Measurements from ENCODE around the gene CLEC2B.

The CLEC2B gene

GRCh38 chr12:9868311-9868801 lies 798 bp downstream of the CLEC2B start:
- peak; percentile 30 for DNase-seq

GRCh38 chr12:9867531-9867930 lies 1.6 kb downstream of the CLEC2B start:
- peak; percentile 22 for DNase-seq

- DNase-seq = no peak
Observed at GRCh38 chr12:9866860-9867269, 2.3 kb downstream of the CLEC2B start.

- no peak for DNase-seq
Observed at GRCh38 chr12:9864913-9865675, 4.1 kb downstream of the CLEC2B start.

- DNase-seq = no peak
Observed at GRCh38 chr12:9858135-9858534, 11.0 kb downstream of the CLEC2B start.

- DNase-seq = no peak
Observed at GRCh38 chr12:9856894-9857293, 12.3 kb downstream of the CLEC2B start.

- DNase-seq = no peak
Observed at GRCh38 chr12:9856151-9856550, 13.0 kb downstream of the CLEC2B start.

GRCh38 chr12:9851927-9852326 lies 17.2 kb downstream of the CLEC2B start:
- peak; percentile 25 for DNase-seq

- DNase-seq = no peak
Observed at GRCh38 chr12:9851050-9851449, 18.1 kb downstream of the CLEC2B start.

- DNase-seq = no peak
Observed at GRCh38 chr12:9848899-9849298, 20.3 kb downstream of the CLEC2B start.

- peak; percentile 47 for DNase-seq
Observed at GRCh38 chr12:9843407-9843806, 25.7 kb downstream of the CLEC2B start.

- no peak for DNase-seq
Observed at GRCh38 chr12:9831720-9832119, 37.4 kb downstream of the CLEC2B start.

GRCh38 chr12:9829982-9830381 lies 39.2 kb downstream of the CLEC2B start:
- DNase-seq = no peak

- DNase-seq = no peak
Observed at GRCh38 chr12:9829483-9829882, 39.7 kb downstream of the CLEC2B start.

- no peak for DNase-seq
Observed at GRCh38 chr12:9827209-9827888, 41.8 kb downstream of the CLEC2B start, which contains the start of gene KLRF1. Gene KLRF1 (plus strand): TSS chr12:9827481. CDS start chr12:9827545, 64 bp downstream.

- no peak for DNase-seq
Observed at GRCh38 chr12:9820281-9820930, 48.7 kb downstream of the CLEC2B start.

GRCh38 chr12:9813821-9814798 lies 55.0 kb downstream of the CLEC2B start:
- DNase-seq = peak; percentile 38

GRCh38 chr12:9811621-9812020 lies 57.5 kb downstream of the CLEC2B start:
- no peak for DNase-seq

- no peak for DNase-seq
Observed at GRCh38 chr12:9810671-9811070, 58.5 kb downstream of the CLEC2B start.

- DNase-seq = no peak
Observed at GRCh38 chr12:9809866-9810265, 59.3 kb downstream of the CLEC2B start.

- no peak for DNase-seq
Observed at GRCh38 chr12:9809338-9809737, 59.8 kb downstream of the CLEC2B start.

- DNase-seq = no peak
Observed at GRCh38 chr12:9808504-9808903, 60.6 kb downstream of the CLEC2B start.
